ENCODE results near the gene MPL.

The MPL gene

DNA sequence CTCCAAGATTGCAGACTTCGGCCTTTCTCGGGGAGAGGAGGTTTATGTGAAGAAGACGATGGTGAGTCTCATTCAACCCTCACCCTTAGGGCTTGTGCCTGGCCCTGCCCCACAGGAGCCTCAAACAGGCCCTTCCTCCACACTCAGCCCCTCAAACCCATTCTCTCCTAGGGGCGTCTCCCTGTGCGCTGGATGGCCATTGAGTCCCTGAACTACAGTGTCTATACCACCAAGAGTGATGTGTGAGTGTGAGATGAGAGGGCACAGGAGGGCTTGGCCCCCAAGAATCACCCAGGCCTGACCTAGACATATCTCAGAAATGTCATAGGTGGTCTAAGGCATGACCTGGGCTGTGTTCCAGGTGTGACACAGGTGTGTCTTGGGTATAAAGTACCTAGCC, 18.3 kb upstream of the MPL start:
- no peaks in the 10 kb centered on the region for H3K9me3 ChIP-seq (ENCODE audit: control insufficient read depth, low read length)
- H3K4me1 ChIP-seq = peaks cover 2% of the 10 kb centered on the region
- no peak overlapping the region for H3K27ac ChIP-seq
- TF ChIP-seq, protein P1, sequence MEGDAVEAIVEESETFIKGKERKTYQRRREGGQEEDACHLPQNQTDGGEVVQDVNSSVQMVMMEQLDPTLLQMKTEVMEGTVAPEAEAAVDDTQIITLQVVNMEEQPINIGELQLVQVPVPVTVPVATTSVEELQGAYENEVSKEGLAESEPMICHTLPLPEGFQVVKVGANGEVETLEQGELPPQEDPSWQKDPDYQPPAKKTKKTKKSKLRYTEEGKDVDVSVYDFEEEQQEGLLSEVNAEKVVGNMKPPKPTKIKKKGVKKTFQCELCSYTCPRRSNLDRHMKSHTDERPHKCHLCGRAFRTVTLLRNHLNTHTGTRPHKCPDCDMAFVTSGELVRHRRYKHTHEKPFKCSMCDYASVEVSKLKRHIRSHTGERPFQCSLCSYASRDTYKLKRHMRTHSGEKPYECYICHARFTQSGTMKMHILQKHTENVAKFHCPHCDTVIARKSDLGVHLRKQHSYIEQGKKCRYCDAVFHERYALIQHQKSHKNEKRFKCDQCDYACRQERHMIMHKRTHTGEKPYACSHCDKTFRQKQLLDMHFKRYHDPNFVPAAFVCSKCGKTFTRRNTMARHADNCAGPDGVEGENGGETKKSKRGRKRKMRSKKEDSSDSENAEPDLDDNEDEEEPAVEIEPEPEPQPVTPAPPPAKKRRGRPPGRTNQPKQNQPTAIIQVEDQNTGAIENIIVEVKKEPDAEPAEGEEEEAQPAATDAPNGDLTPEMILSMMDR (IDR thresholded peaks at IDR 0.05) = no peak
- no peak overlapping the region for H3K4me2 ChIP-seq (ENCODE audit: low read length)
- H2AFZ ChIP-seq = peak overlapping the region; percentile 41
- H3K9ac ChIP-seq = no peak overlapping the region
- no peaks in the 10 kb centered on the region for H3K79me2 ChIP-seq
- H3K4me3 ChIP-seq (ENCODE audit: low read depth, low read length) = no peak overlapping the region
- no peaks in the 10 kb centered on the region for H3K36me3 ChIP-seq (ENCODE audit: control insufficient read depth, insufficient read depth, low read length)
- no peaks in the 10 kb centered on the region for H3K27me3 ChIP-seq (ENCODE audit: control insufficient read depth, insufficient read depth, low read length)

DNA sequence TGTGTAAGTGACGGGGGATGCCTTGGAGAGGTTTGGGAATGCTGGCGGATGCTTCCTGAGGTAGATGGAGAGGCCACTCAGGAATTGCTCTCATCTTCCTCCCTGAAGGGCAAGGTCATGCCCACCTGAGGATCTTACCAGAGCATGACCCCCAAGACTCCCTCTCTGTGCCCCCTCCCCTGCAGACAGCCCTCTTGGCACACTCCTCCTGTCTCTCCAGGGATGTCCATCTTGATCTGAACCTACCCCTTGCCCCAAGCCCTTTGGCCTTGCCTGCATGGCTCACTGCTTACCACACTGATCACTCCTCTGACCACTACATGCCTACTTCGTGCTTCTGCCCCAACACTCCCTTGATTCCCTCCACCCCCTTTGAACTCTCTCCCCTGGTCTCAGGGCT, 17.9 kb upstream of the MPL start:
- Histone ChIP-seq H3K9ac (no peak overlapping the region), H3K9me3 (ENCODE audit: control insufficient read depth, low read length) (no peaks in the 10 kb centered on the region), H3K4me1 (peaks cover 2% of the 10 kb centered on the region), H3K4me3 (ENCODE audit: low read depth, low read length) (no peak overlapping the region), H3K27ac (no peak overlapping the region), H2AFZ (no peak overlapping the region), H3K36me3 (ENCODE audit: control insufficient read depth, insufficient read depth, low read length) (no peaks in the 10 kb centered on the region), H3K4me2 (ENCODE audit: low read length) (no peak overlapping the region), H3K79me2 (no peaks in the 10 kb centered on the region), H3K27me3 (ENCODE audit: control insufficient read depth, insufficient read depth, low read length) (no peaks in the 10 kb centered on the region)
- TF ChIP-seq, protein P1 (IDR thresholded peaks at IDR 0.05) = no peak

DNA sequence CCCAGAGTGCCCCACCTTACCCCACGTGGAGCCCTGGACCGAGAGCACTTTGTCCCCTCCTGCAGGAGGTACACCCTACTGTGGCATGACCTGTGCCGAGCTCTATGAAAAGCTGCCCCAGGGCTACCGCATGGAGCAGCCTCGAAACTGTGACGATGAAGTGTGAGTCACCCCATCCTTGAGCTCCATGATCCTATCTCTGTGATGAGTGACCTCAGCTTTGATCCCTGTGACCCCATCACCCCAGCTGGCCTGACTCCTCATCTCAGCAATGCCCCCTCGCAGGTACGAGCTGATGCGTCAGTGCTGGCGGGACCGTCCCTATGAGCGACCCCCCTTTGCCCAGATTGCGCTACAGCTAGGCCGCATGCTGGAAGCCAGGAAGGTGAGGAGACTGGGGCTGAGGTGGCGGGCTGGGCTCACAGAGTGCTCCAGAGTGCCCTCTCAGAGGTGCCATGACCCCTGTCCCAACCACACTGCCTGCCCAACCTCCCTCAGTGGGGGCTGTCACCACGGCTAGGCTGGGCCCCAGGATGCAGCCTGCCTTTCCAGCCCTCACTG, 16.2 kb upstream of the MPL start:
- H2AFZ ChIP-seq = no peak overlapping the region
- H3K4me1 ChIP-seq = peaks cover 2% of the 10 kb centered on the region
- H3K27ac ChIP-seq = no peak overlapping the region
- TF ChIP-seq, protein P1 (IDR thresholded peaks at IDR 0.05) = no peak
- no peak overlapping the region for H3K4me3 ChIP-seq (ENCODE audit: low read depth, low read length)
- no peak overlapping the region for H3K4me2 ChIP-seq (ENCODE audit: low read length)
- no peaks in the 10 kb centered on the region for H3K9me3 ChIP-seq (ENCODE audit: control insufficient read depth, low read length)
- H3K9ac ChIP-seq = no peak overlapping the region
- H3K27me3 ChIP-seq (ENCODE audit: control insufficient read depth, insufficient read depth, low read length) = no peaks in the 10 kb centered on the region
- H3K79me2 ChIP-seq = no peaks in the 10 kb centered on the region
- no peaks in the 10 kb centered on the region for H3K36me3 ChIP-seq (ENCODE audit: control insufficient read depth, insufficient read depth, low read length)

DNA sequence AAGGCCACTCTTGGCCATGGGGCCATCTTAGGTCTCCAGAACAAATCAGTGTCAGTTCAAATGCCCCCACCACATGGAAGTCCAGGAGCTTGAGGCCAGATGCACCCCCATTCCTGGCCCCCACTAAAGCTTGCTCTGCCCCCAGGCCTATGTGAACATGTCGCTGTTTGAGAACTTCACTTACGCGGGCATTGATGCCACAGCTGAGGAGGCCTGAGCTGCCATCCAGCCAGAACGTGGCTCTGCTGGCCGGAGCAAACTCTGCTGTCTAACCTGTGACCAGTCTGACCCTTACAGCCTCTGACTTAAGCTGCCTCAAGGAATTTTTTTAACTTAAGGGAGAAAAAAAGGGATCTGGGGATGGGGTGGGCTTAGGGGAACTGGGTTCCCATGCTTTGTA, 15.1 kb upstream of the MPL start:
- no peak overlapping the region for H3K4me3 ChIP-seq (ENCODE audit: low read depth, low read length)

DNA sequence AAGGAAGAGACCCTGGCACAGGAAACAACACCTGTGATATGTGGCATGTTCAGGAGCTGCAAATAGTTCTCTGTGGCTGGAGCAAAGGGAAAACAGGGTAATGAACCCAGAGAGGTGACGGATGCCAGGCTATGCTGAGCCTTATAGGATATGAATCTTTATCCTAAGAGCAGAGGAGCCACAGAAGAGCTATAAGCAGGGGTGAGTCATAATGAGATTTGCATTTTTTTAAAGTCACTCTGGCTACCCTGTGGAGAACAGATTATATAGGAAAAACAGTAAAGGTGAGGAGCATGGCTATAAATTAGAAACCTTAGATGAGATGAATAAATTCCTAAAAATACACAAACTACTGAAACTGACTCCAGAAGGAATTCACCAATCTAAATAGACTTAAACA, 12.8 kb upstream of the MPL start:
- H3K4me3 ChIP-seq (ENCODE audit: low read depth, low read length) = no peak overlapping the region
- no peaks in the 10 kb centered on the region for H3K36me3 ChIP-seq (ENCODE audit: control insufficient read depth, insufficient read depth, low read length)
- no peak overlapping the region for H3K4me2 ChIP-seq (ENCODE audit: low read length)
- H3K27ac ChIP-seq = no peak overlapping the region
- TF ChIP-seq, protein P1 (IDR thresholded peaks at IDR 0.05) = no peak
- no peak overlapping the region for H3K9ac ChIP-seq
- no peaks in the 10 kb centered on the region for H3K9me3 ChIP-seq (ENCODE audit: control insufficient read depth, low read length)
- no peak overlapping the region for H2AFZ ChIP-seq
- no peaks in the 10 kb centered on the region for H3K27me3 ChIP-seq (ENCODE audit: control insufficient read depth, insufficient read depth, low read length)
- H3K79me2 ChIP-seq = no peaks in the 10 kb centered on the region
- no peaks in the 10 kb centered on the region for H3K4me1 ChIP-seq

More for the DNA sequence above, 15.1 kb upstream of the MPL start:
- Histone ChIP-seq H3K27me3 (ENCODE audit: control insufficient read depth, insufficient read depth, low read length) (no peaks in the 10 kb centered on the region), H3K36me3 (ENCODE audit: control insufficient read depth, insufficient read depth, low read length) (no peaks in the 10 kb centered on the region), H3K9me3 (ENCODE audit: control insufficient read depth, low read length) (no peaks in the 10 kb centered on the region), H3K4me2 (ENCODE audit: low read length) (no peak overlapping the region), H3K9ac (no peak overlapping the region), H3K27ac (no peak overlapping the region), H2AFZ (no peak overlapping the region), H3K4me1 (peaks cover 2% of the 10 kb centered on the region), H3K79me2 (no peaks in the 10 kb centered on the region)
- TF ChIP-seq, protein P1 (IDR thresholded peaks at IDR 0.05) = no peak
